H1 (cell line): ENCODE data around the gene C1orf185. TPM values are rescaled to one million over a fixed set of nuclear protein-coding genes. Genes with fewer than 3 reads are reported as not detected.

Experiments used
- polyA plus RNA-seq, 7 experiments: library from polyadenylated mRNA; depleted of rRNA in 3 of 7; stranded (reverse) in 5 of 7; unstranded in 2 of 7; fragments of >200 nt in 5 of 7; fragments of 200-250 nt in 2 of 7; gene quantifications; 1 replicate in 5 of 7; 2 replicates in 1 of 7; 4 replicates in 1 of 7; pipeline versions ENCODE4 v1.2.1 to v1.2.3, GENCODE V29; 2011 to 2013; ENCODE audit warnings: missing spikeins in 2 of 7, mixed read lengths in 2 of 7
- total RNA-seq: library from RNA; stranded (reverse); fragmentation: NEBNext Ultra II Directional; extraction: Animal tissue kit (Norgen Biotek cat#: 25700); gene quantifications from 2 replicates; pipeline ENCODE4 v1.2.1, GENCODE V29; 2021
- TF ChIP-seq, protein P1 (sequence below), 3 experiments: IDR thresholded peaks; 1 replicate in 2 of 3; 2 replicates in 1 of 3; pipeline versions ENCODE4 v1.5.1 to v1.6.1; 2011; ENCODE audit warnings: low read length in 3 of 3, mild to moderate bottlenecking in 3 of 3, inconsistent platforms in 2 of 3, low read depth in 1 of 3, moderate library complexity in 1 of 3; ENCODE audit not compliant: insufficient read depth in 1 of 3; ENCODE audit errors: control extremely low read depth in 1 of 3

C1orf185 gene
- total and polyA plus RNA-seq, 2 of the 8 experiments (the other 6 are each of a cell fraction or from before 2014, with no cell fraction given), result not detected

DNA sequence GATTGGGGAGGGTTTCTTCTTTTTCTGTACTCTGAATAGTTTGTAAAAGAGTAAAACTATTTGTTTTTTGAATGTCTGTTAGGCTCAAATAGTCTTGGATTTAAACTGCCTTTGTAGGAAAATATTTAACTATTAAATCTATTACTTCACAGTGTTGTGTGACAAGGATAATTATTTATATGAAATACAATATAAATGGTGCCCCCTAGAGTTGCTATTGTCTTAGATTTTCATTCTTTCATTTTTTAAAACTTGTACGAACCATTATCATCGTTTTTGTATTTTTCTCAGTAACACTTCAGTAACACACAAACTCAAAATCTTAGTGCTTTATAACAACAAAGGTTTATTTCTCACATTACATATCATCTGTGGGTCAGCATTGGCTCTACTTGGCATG, 37.4 kb downstream of the C1orf185 start (continued):
- TF ChIP-seq, protein P1, sequence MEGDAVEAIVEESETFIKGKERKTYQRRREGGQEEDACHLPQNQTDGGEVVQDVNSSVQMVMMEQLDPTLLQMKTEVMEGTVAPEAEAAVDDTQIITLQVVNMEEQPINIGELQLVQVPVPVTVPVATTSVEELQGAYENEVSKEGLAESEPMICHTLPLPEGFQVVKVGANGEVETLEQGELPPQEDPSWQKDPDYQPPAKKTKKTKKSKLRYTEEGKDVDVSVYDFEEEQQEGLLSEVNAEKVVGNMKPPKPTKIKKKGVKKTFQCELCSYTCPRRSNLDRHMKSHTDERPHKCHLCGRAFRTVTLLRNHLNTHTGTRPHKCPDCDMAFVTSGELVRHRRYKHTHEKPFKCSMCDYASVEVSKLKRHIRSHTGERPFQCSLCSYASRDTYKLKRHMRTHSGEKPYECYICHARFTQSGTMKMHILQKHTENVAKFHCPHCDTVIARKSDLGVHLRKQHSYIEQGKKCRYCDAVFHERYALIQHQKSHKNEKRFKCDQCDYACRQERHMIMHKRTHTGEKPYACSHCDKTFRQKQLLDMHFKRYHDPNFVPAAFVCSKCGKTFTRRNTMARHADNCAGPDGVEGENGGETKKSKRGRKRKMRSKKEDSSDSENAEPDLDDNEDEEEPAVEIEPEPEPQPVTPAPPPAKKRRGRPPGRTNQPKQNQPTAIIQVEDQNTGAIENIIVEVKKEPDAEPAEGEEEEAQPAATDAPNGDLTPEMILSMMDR (IDR thresholded peaks at IDR 0.05; ENCODE audit: control extremely low read depth in 1 of 3, insufficient read depth in 1 of 3, low read depth in 1 of 3, low read length in 3 of 3), result no peak
